K562 (cell line): ENCODE results near the gene FAM187B. TPM values are rescaled to one million over a fixed set of nuclear protein-coding genes. Genes with fewer than 3 reads are reported as not detected.
A peak's percentile ranks its signal among the peaks of the same experiment; 100 is the strongest.

Source experiments
- ATF1 ChIP-seq, 2 experiments: fragments of 450-650 bp in 1 of 2; IDR thresholded peaks; 2 replicates each; pipeline ENCODE4 v1.6.1; 2016; ENCODE audit warnings: missing compliant biosample characterization in 1 of 2, missing genetic modification characterization in 1 of 2
- CBX2 ChIP-seq: fragments of 200-600 bp; sonication (generic); IDR thresholded peaks from one replicate; pipeline ENCODE4 v1.6.1; 2012; ENCODE audit warnings: mild to moderate bottlenecking, low read length, inconsistent platforms; ENCODE audit not compliant: insufficient read depth, poor library complexity, severe bottlenecking
- DDX20 ChIP-seq: fragments of 450-650 bp; IDR thresholded peaks from 2 replicates; pipeline ENCODE4 v1.6.1; 2016; ENCODE audit warnings: missing genetic modification characterization, low read depth, mild to moderate bottlenecking, missing compliant biosample characterization, moderate library complexity
- E4F1 ChIP-seq: fragments of 250-450 bp; sonication (Bioruptor Pico); IDR thresholded peaks from 2 replicates; pipeline ENCODE4 v1.5.0; 2021; ENCODE audit warnings: mild to moderate bottlenecking, borderline replicate concordance
- ELK3 ChIP-seq: fragments of 450-650 bp; formaldehyde crosslinking; IDR thresholded peaks from 2 replicates; pipeline ENCODE4 v1.4.0; 2020; ENCODE audit warnings: mild to moderate bottlenecking
- EWSR1 ChIP-seq: fragments of 450-650 bp; IDR thresholded peaks from 2 replicates; pipeline ENCODE4 v1.6.1; 2018; ENCODE audit warnings: borderline replicate concordance, mild to moderate bottlenecking, low read depth, moderate library complexity; ENCODE audit not compliant: partially characterized antibody
- HINFP ChIP-seq: fragments of 450-650 bp; conservative IDR thresholded peaks from 2 replicates; pipeline ENCODE4 v1.6.1; 2016; ENCODE audit warnings: missing genetic modification characterization, low read depth, mild to moderate bottlenecking, control low read depth, missing compliant biosample characterization
- KLF1 ChIP-seq: fragments of 450-650 bp; IDR thresholded peaks from 2 replicates; pipeline ENCODE4 v1.6.1; 2016; ENCODE audit warnings: missing genetic modification characterization, missing compliant biosample characterization
- L3MBTL2 ChIP-seq: fragments of 450-650 bp; IDR thresholded peaks from 2 replicates; pipeline ENCODE4 v1.6.1; 2016; ENCODE audit warnings: mild to moderate bottlenecking, moderate library complexity
- MBD1 ChIP-seq: fragments of 250-450 bp; sonication (Bioruptor Pico); IDR thresholded peaks from 2 replicates; pipeline ENCODE4 v1.8.0; 2022; ENCODE audit warnings: inconsistent platforms
- MBD2 ChIP-seq: sonication (generic); IDR thresholded peaks from 2 replicates; pipeline ENCODE4 v1.6.1; 2016; ENCODE audit warnings: low read depth, borderline replicate concordance
- RAD21 ChIP-seq, 2 experiments: fragments of 250-450 bp in 1 of 2; fragments of 450-650 bp in 1 of 2; sonication (Bioruptor Pico) in 1 of 2; formaldehyde crosslinking in 1 of 2; IDR thresholded peaks in 1 of 2; conservative IDR thresholded peaks in 1 of 2; 2 replicates each; pipeline versions ENCODE4 v1.4.0 to v1.8.0; 2020 to 2022; ENCODE audit warnings: mild to moderate bottlenecking in 2 of 2, moderate library complexity in 1 of 2
- RBM25 ChIP-seq: fragments of 200-400 bp; formaldehyde crosslinking; IDR thresholded peaks from 2 replicates; pipeline ENCODE4 v1.6.1; 2018; ENCODE audit warnings: low read length, low read depth, moderate library complexity; ENCODE audit not compliant: severe bottlenecking
- RBM34 ChIP-seq: fragments of 200-400 bp; formaldehyde crosslinking; IDR thresholded peaks from 2 replicates; pipeline ENCODE4 v1.6.1; 2018; ENCODE audit warnings: low read length, borderline replicate concordance; ENCODE audit not compliant: insufficient read depth
- TSC22D4 ChIP-seq: fragments of 450-650 bp; IDR thresholded peaks from 2 replicates; pipeline ENCODE4 v1.6.1; 2016; ENCODE audit warnings: missing genetic modification characterization, missing biosample characterization, control low read depth
- ZNF511 ChIP-seq: sonication (generic); formaldehyde crosslinking; IDR thresholded peaks from 2 replicates; pipeline ENCODE4 v1.8.0; 2022; ENCODE audit warnings: mild to moderate bottlenecking, missing genetic modification reagents
- ZNF668 ChIP-seq: fragments of 250-450 bp; sonication (Bioruptor Pico); IDR thresholded peaks from 2 replicates; pipeline ENCODE4 v1.8.0; 2022; ENCODE audit warnings: mild to moderate bottlenecking, inconsistent platforms
- ZNF780A ChIP-seq: fragments of 250-450 bp; sonication (Bioruptor Pico); IDR thresholded peaks from 2 replicates; pipeline ENCODE4 v1.5.0; 2021; ENCODE audit warnings: mild to moderate bottlenecking
- polyA plus RNA-seq, 8 experiments: library from polyadenylated mRNA; depleted of rRNA in 4 of 8; stranded (reverse) in 5 of 8; unstranded in 3 of 8; fragments of >200 nt; fragmentation: Nextera tagmentation in 2 of 8; fragmentation: Illumina TruSeq in 1 of 8; extraction: Ambion mirVana in 2 of 8; extraction: Trizol in 1 of 8; gene quantifications; 2 replicates each; pipeline versions ENCODE4 v1.2.1 to v1.2.3, GENCODE V29; 2011 to 2014; ENCODE audit warnings: inconsistent platforms in 1 of 8, missing spikeins in 1 of 8
- total RNA-seq, 7 experiments: library from RNA; depleted of rRNA in 6 of 7; stranded (reverse); fragments of >200 nt in 6 of 7; fragmentation: Illumina TruSeq in 2 of 7; extraction: Trizol in 2 of 7; gene quantifications; 2 replicates each; pipeline versions ENCODE4 v1.2.1 to v1.2.3, GENCODE V29; 2011 to 2021; ENCODE audit warnings: low replicate concordance in 1 of 7

Gene FAM187B
- total and polyA plus RNA-seq, 9 of the 15 experiments (the other 6 are each of a cell fraction or from before 2014, with no cell fraction given): 0.04 to 0.09 TPM; not detected in 7

- no peak for TF ChIP-seq CBX2
- TF ChIP-seq RBM25: peak; percentile 78
- TF ChIP-seq ZNF511 (CRISPR knock-in tag): no peak
- TF ChIP-seq DDX20 (tag): peak; percentile 97
- peak; percentile 94 for TF ChIP-seq HINFP (tag)
- TF ChIP-seq L3MBTL2: 0 out of 2 replicates have a peak, but pooled peaks have one; percentile 29
- TF ChIP-seq RBM34: no peak
- TF ChIP-seq MBD1: peak; percentile 82; the same call in 1 of the 2 replicates
- TF ChIP-seq ATF1 (CRISPR knock-in tag; IDR thresholded peaks at IDR 0.05): no peak
- peak; percentile 70 for TF ChIP-seq ATF1 (tag; IDR thresholded peaks at IDR 0.05)
- peak; percentile 84 for TF ChIP-seq ELK3 (CRISPR knock-in tag)
- TF ChIP-seq ZNF780A (CRISPR knock-in tag): peak; percentile 85
- TF ChIP-seq MBD2: no peak
- no peak for TF ChIP-seq EWSR1
- TF ChIP-seq RAD21 (CRISPR knock-in tag; conservative IDR thresholded peaks at IDR 0.05 in 1 of 2, IDR thresholded peaks at IDR 0.05 in 1 of 2): peak in 1 of 2 experiments; percentile 24; a peak in 3 of 4 replicates
- no peak for TF ChIP-seq TSC22D4 (tag)
- TF ChIP-seq ZNF668 (CRISPR knock-in tag): peak; percentile 97
- peak; percentile 78 for TF ChIP-seq KLF1 (tag)
- peak; percentile 89 for TF ChIP-seq E4F1 (CRISPR knock-in tag)
Measured at GRCh38 chr19:35204799-35205732, 23.5 kb downstream of the FAM187B start (continued).
